ENCODE measurements around the gene C1orf116.

C1orf116 gene

DNA sequence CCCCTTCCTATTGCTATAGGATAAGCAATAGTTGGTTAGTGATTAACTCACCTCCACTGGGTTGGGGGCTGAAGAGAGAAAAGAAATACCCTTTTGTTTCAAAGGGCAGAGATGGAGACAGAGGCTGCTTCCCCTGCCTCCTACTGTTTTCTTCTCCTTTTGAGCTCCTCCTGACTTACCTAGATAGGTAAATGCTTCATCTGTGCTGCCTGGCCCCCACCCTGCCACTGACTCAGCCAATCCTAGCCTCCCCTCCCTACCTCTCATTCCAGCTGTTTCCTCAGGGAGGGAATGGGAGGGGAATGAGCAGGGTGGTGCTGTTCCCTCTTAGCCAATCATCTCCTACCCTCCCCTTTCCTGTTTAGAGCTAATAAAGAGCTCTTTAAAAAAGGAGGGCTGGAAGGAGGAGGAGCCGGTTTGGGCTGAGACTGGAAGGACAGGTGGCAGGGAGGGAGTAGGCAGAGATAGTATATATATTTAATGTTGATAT lies at the start of gene C1orf116:
C1orf116 (minus strand) TSS at position 229 of the 490 bp plus-strand sequence. CDS start 5,158 bp downstream, outside the sequence.
- DNase-seq (ENCODE audit: low read depth), result no peak

DNA sequence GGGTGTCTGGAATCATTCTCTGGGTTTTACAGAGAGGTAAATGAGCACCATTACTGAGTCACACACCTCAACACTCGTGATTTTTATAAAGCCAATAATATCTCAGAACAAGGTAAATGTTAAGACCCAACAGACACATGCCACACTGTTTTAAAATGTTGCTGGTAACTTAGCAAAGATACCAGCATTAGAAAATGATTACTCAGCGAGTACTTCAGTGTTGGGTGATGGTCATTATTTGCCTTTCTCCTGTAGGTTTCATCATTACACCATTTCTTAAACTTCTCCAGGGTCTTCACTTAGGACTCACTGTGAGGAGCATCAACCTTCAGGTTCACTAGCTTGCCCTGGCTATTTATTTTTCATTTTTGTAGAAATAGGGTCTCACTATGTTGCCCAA lies 49.2 kb upstream of the C1orf116 start:
- no peak for DNase-seq (ENCODE audit: low read depth)

GRCh38 chr1:207081088-207081487 lies 48.5 kb upstream of the C1orf116 start:
- no peak for DNase-seq (ENCODE audit: low read depth)

DNA sequence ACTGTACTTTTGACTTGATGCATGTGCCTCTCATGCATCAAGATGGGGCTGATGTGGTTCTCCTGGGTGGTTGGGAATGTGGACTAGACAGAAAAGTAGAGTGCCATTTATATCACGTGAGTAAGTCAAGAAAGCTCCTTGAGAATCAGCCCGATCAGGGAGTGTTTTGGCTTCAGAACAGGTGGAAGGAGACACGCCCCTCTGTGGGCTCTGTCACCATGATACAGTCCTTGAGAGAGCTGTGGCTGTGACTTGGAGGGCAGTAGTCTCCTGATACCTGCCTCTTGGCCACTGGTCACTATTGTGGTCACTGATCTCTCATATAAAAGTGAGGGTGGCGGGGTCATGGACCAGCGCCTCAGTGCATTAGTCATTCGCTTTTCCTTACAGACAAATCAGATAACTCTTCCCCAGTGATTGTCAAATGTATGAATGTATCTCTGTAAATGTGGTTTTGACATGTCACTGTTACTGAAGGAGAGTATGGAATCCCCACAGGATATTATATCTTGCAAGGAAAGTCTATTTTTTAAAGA lies 47.2 kb upstream of the C1orf116 start:
- no peak for DNase-seq (ENCODE audit: low read depth)

DNA sequence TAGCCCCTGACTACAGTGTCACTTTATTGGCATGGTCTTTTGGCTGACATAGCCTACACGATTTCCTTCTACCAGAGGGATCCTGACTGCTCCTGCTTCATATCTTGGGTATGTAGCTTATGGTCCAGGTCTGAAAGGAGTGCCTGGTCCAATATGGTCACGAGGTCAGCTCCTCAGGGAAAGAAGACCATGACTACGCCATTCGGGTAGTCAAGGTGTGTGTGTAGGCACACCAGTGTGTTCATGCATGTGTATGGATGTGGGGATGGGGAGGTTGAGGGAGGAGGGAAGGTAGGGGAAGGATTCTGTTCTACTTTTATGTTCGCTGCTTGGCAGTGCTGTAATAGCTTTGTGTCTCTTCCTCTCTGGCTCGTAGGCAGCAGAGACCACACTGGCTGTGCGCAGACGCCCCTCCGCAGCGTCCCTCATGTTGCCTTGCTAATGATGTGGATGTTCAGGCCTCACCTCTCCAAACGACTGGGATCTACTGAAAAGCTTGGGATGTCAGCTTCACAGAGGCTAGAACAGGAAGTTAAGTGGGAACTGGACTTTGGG lies 46.1 kb upstream of the C1orf116 start:
- DNase-seq (ENCODE audit: low read depth), result no peak

DNA sequence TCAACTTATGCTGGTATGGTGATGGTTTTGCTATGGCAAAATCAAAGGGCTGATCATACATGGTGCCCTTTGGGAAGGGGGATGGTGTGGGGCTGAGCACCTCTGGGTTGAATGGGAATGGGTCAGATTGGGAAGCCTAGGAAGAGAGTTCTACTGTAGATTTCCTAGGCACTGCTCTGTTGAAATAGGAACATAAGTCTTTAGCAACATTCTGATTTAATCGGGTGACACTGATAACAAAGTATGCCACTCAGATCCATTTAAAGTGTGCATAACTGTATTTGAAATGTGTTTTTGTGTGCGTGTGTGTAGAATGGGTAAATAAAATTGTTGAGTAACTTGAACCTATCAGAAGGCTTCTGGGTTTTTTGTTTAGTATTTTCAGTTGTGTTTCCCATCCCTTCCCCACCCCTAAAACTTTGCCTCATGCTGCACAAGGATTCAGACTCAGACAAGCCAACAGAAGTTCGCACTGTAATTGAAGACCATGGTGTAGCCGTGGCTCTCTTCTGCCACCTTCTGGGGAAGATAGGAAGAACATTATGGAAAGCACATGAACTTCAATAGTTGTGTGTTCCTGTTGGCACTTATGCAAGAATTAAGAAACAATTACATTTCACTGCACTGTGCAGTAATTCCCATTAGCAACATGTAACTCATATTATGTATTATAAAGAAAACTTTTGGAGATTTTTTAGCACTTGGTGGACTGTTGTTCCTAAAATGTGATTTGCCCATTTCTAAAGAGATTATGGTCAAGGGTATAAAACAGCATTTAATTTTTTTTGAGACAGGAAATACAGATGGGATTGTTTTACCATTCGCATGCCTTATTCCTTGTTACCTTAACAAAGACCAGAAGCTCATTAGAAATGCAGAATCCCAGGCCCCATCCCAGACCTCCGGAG lies 45.2 kb upstream of the C1orf116 start:
- peak; percentile 29 for DNase-seq (ENCODE audit: low read depth)

GRCh38 chr1:207077012-207077411 lies 44.5 kb upstream of the C1orf116 start:
- no peak for DNase-seq (ENCODE audit: low read depth)

DNA sequence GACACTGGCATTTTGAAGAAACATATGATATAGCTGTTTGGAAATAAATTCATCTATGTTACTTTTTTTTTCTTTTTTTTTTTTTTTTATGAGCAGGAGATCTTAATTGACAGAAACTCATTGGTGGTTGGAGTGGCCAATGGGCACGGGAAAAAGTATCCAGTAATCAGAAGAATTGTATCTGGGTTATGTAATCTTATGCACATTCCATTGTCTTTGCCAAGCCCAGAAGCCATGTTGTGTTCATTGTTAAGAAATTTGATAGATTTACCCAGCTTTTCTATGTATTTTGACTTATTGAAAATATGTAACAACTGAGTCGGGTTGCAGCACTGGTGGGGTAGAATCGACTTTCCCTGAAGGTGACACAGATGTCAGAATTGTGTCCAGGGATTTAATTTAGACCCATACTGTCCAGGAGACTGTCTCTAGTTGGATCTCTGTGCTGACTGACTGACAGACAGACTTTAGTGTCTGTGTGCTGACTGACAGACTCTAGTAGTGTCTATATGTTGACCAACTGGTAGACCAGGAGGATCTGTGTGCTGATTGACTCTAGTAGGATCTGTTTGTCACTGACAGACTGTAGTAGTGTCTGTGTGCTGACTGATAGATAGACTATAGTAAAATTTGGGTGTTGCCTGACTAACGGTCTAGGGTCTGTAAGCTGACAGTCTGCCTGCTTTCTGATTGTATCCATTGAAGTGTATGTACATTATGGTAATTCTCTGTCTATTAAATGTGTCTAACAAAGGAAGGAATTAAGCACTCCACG lies 43.8 kb upstream of the C1orf116 start:
- no peak for DNase-seq (ENCODE audit: low read depth)

DNA sequence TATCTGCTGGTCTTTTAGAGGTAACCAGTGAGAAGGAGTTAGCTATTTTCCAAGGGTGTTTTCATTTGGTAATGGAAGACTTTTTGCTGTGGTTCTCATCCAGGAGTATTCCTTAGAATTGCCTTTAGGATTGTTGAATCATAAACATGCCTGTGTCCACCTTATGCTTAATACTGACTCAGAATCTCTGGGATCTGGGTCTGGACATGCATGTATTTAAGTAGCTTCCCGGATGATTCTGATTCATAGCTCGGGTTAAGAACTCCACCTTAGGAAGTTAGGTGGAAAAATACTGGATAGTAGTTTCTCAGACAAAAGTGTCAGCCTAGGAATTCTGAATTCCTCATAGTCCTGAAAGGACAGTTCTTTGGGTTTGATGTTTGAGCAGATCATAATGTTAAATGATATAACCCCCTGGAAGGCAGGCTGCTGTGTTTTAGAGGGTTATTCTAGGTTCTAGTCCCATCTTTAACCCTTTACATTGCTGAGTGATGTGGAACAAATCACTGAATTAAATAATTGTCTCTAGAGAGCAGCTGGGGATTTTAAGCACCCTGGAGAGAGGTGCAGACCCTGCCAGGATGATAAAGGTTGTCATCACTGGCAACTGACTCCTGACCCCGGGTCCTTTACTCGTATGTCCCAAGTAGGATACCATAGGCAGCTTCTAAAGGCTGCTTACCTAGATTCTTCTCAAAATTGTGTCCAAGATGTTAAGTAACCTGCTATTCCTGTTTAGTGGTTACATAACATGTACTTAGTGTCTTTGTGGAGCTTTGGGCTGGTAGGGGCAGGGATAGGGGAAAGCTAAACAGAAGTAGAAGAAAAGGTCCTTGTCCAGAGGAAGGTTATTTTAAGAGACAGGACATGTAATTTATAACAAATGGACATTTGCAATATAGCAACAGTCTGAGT lies 41.6 kb upstream of the C1orf116 start:
- DNase-seq (ENCODE audit: low read depth), result no peak

DNA sequence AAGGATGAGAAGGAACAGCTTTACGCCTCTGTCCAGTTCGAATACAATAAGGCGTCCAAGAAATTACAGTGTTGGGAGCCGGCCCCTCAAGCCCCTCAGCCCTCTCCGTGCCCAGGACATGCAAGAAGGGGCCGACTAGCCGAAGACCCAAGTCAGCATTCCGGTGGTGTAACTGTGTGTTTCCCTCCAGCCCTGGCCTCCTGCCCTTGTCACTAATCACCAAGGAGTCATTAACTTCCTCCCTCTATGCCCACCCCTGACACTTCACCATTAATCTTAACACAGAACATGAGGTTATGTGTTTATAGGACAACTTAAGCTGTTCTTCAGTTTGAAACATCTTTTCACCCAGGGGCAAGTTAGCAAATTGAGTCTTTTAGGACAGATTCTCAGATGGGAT lies 39.7 kb upstream of the C1orf116 start:
- no peak for DNase-seq (ENCODE audit: low read depth)

GRCh38 chr1:207071426-207071825 lies 38.9 kb upstream of the C1orf116 start:
- no peak for DNase-seq (ENCODE audit: low read depth)

DNA sequence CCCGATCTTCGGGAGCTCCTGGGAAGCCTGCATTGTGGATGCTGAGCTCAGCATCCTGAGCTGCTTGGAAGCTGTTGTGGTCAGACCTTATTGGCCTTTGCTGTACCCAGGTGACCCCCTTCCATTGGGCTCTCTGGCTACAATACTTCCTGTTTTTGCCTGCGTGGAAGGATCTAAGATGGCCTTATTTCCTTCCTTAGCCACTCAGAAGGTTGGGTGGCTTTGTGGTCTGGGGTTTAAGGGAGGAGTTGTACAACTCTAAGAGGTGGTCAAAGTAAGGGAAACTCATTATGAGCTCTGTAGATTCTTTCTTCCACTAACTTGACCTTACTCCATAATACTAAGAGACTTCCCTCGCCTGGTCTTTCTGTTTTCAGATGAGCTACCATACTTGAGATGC lies 38.3 kb upstream of the C1orf116 start:
- DNase-seq (ENCODE audit: low read depth), result no peak

DNA sequence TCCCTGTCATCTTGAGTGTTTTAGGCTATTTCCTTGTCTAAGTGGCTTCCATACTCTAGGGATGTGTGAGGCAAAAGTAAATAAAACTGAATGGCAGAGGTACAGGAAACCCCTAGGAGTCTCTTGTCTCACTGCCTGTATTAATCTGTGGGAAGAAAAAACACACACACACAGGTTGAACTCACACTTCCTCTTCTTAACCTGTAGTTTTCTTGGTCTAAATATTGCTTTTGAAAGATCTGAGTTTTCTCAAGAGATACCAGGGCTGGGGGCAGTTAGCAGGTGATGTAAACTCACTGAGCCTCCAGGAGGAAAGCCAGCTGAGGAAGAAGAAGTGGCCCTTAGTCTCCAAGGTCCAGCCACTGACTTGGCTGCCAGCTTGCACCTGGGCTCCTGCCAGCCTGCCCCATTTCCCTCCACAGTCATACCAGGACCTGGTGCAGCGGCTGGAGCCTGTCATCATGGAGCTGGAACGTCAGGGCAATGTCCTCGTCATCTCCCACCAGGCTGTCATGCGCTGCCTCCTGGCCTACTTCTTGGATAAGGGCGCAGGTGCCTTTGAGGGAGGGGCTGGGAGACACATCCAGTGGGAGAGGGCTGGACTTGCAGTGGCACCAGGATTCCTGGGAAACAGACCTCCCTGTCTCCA lies 37.4 kb upstream of the C1orf116 start:
- DNase-seq (ENCODE audit: low read depth), result no peak

DNA sequence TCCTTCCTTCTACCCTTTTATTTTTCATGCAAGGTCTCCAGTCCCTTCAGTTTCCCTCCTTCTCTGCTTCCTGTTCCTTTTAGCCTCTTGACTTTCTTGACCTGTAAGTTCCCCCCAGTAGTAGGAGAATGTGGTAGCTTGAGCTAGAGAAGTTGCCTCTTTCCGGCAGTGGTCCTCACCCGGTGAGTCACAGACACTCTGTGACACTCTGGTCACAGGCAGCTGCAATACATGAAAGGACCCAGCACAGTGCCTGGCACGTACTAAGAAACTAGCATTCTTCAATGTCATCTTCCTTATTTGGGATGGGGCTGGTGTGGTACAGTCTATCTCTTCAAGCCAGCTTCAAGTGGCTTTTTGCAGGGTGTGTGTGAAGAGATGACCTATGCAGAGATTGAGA lies 36.5 kb upstream of the C1orf116 start:
- no peak for DNase-seq (ENCODE audit: low read depth)

- DNase-seq (ENCODE audit: low read depth), result no peak
These were observed 35.1 kb upstream of the C1orf116 start for GRCh38 chr1:207067665-207068064.

DNA sequence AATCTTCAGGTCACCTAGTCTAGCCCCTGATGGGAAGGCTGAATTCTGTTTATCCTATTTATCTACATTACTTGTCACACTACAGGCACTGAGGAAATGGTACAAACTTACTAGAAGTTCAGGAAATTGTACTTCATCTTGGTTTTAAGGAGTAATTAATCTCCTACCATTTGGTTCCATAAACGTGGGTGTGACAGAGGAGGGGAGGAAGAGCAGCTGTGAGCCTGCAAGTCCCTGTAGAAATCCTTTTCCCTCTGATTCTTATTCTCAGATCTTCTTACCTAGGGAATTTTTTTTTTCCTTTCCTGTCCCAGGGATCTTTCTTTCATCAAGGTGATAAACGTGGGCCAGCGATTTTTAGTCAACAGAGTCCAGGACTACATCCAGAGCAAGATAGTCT lies 34.6 kb upstream of the C1orf116 start:
- no peak for DNase-seq (ENCODE audit: low read depth)

DNA sequence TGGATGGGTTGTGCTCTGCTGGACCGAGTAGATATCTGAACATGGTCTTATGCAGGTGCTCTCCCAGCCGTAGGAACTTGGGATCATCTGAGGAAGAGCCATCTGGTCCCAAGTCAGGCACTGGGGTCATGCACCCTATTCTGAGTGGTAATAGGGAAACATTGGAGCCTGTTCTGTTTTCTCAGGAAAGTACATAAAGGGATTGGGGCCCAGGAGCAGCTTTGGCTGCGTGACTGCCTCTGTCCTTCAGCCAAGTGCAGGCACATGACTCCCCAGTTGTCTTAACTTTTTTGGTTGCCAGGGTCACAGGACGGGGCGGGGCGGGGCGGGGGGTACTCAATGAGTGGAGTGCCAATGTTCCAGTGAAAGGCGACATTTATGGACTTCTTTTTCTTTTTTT lies 32.0 kb upstream of the C1orf116 start:
- no peak for DNase-seq (ENCODE audit: low read depth)

GRCh38 chr1:207063014-207063413 lies 30.5 kb upstream of the C1orf116 start:
- no peak for DNase-seq (ENCODE audit: low read depth)

- no peak for DNase-seq (ENCODE audit: low read depth)
These were observed 29.5 kb upstream of the C1orf116 start for GRCh38 chr1:207062058-207062457.

DNA sequence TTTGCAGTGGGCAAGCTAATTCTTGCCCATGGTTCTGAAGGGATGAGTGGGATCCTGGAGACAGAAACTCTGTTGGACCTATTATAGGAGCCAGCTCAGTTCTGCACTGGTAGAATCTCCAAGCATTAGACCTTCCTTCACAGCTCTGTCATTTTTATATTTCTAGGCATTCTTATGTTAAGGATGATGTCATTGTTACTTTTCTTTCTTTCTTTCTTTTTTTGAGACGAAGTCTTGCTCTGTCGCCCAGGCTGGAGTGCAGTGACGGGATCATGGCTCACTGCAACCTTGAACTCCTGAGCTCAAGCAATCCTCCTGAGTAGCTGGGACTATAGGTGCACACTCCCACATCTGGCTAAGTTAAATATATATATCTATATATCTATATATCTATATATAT lies 28.0 kb upstream of the C1orf116 start:
- DNase-seq (ENCODE audit: low read depth), result no peak

GRCh38 chr1:207059881-207060280 lies 27.3 kb upstream of the C1orf116 start:
- DNase-seq (ENCODE audit: low read depth), result no peak
